ENCODE measurements around the gene NAV2.

- no peak for TF ChIP-seq CTCF (IDR thresholded peaks at IDR 0.05)
- no peak for TF ChIP-seq EP300 (IDR thresholded peaks at IDR 0.05; ENCODE audit: low read depth)
- no peak for TF ChIP-seq POLR2AphosphoS5 (IDR thresholded peaks at IDR 0.05)
- TF ChIP-seq POLR2A (IDR thresholded peaks at IDR 0.05) = no peak
Observed at GRCh38 chr11:20163783-20164481, 451.3 kb downstream of the NAV2 start.

All from transverse colon (tissue), 4 donors.